Liver (tissue), 9 donors: ENCODE measurements around the gene WFDC11. TPM values are rescaled to one million over a fixed set of nuclear protein-coding genes. Genes with fewer than 3 reads are reported as not detected.

Experiments
- DNase-seq: peaks from one replicate; pipeline ENCODE4 v3.0.0-alpha.2; 2017; ENCODE audit warnings: low spot score
- H3K27ac ChIP-seq, 2 donors: one replicate each; pipeline ENCODE4 v1.7.0; 2013; ENCODE audit warnings: inconsistent platforms in 2 of 2, low read length in 2 of 2, control low read depth in 1 of 2, low read depth in 1 of 2, mild to moderate bottlenecking in 1 of 2
- H3K27me3 ChIP-seq, 4 donors: one replicate each; pipeline versions ENCODE4 v1.6.1 to v1.7.0; 2013; ENCODE audit warnings: low read length in 3 of 4, inconsistent platforms in 1 of 4, mild to moderate bottlenecking in 1 of 4, moderate library complexity in 1 of 4; ENCODE audit not compliant: control insufficient read depth in 4 of 4, insufficient read depth in 4 of 4
- H3K36me3 ChIP-seq, 4 donors: one replicate each; pipeline versions ENCODE4 v1.6.1 to v1.7.0; 2013; ENCODE audit warnings: low read length in 3 of 4, mild to moderate bottlenecking in 3 of 4, low read depth in 1 of 4, moderate library complexity in 1 of 4; ENCODE audit not compliant: control insufficient read depth in 4 of 4, insufficient read depth in 3 of 4
- H3K4me1 ChIP-seq, 4 donors: one replicate each; pipeline versions ENCODE4 v1.6.1 to v1.7.0; 2013; ENCODE audit warnings: low read length in 3 of 4, mild to moderate bottlenecking in 3 of 4, moderate library complexity in 1 of 4; ENCODE audit not compliant: control insufficient read depth in 4 of 4, insufficient read depth in 4 of 4
- H3K4me3 ChIP-seq, 3 donors: one replicate each; pipeline versions ENCODE4 v1.6.1 to v1.7.0; 2013; ENCODE audit warnings: low read length in 3 of 3, control low read depth in 1 of 3, low read depth in 1 of 3, mild to moderate bottlenecking in 1 of 3
- H3K9ac ChIP-seq, 2 donors: one replicate each; pipeline ENCODE4 v1.7.0; 2013; ENCODE audit warnings: low read length in 2 of 2, mild to moderate bottlenecking in 2 of 2, moderate library complexity in 2 of 2, control low read depth in 1 of 2, low read depth in 1 of 2
- H3K9me3 ChIP-seq, 4 donors: one replicate each; pipeline versions ENCODE4 v1.6.1 to v1.7.0; 2013; ENCODE audit warnings: low read length in 3 of 4; ENCODE audit not compliant: control insufficient read depth in 4 of 4
- EGR1 ChIP-seq, 2 donors: IDR thresholded peaks; 2 replicates each; pipeline ENCODE4 v1.6.1; 2016 to 2018; ENCODE audit warnings: antibody characterized with exemption in 2 of 2, low read depth in 2 of 2
- FOXA1 ChIP-seq: IDR thresholded peaks from 2 replicates; pipeline ENCODE4 v1.6.1; 2016; ENCODE audit warnings: antibody characterized with exemption
- HNF4A ChIP-seq, 2 donors: conservative IDR thresholded peaks; 2 replicates each; pipeline ENCODE4 v1.6.1; 2016; ENCODE audit warnings: antibody characterized with exemption in 2 of 2, mild to moderate bottlenecking in 2 of 2
- HNF4G ChIP-seq: IDR thresholded peaks from 2 replicates; pipeline ENCODE4 v1.6.1; 2016; ENCODE audit warnings: antibody characterized with exemption
- JUND ChIP-seq, 2 donors: IDR thresholded peaks; 2 replicates each; pipeline ENCODE4 v1.6.1; 2016; ENCODE audit warnings: antibody characterized with exemption in 2 of 2
- NR2F2 ChIP-seq: IDR thresholded peaks from 2 replicates; pipeline ENCODE4 v1.6.1; 2016; ENCODE audit warnings: antibody characterized with exemption
- RAD21 ChIP-seq, 2 donors: IDR thresholded peaks; 2 replicates each; pipeline ENCODE4 v1.6.1; 2016; ENCODE audit warnings: antibody characterized with exemption in 2 of 2, mild to moderate bottlenecking in 2 of 2
- RXRA ChIP-seq, 2 donors: IDR thresholded peaks; 2 replicates each; pipeline ENCODE4 v1.6.1; 2017 to 2018; ENCODE audit warnings: antibody characterized with exemption in 2 of 2, mild to moderate bottlenecking in 1 of 2
- SP1 ChIP-seq: IDR thresholded peaks from 2 replicates; pipeline ENCODE4 v1.6.1; 2018; ENCODE audit warnings: antibody characterized with exemption, mild to moderate bottlenecking
- WGBS: extraction: QIAGEN DNeasy Blood & Tissue Kit; methylation state at CpG from one replicate; pipeline ENCODE4 v1.1.7; 2013; 5-methylcytosine and 5-hydroxymethylcytosine counted together
- polyA plus RNA-seq, 2 donors: library from polyadenylated mRNA; stranded (reverse) in 1 of 2; unstranded in 1 of 2; fragments of 200-250 nt in 1 of 2; fragments of >200 nt in 1 of 2; fragmentation: Nextera tagmentation in 1 of 2; extraction: Ambion mirVana in 1 of 2; gene quantifications; one replicate each; pipeline versions ENCODE4 v1.2.1 to v1.2.3, GENCODE V29; 2013 to 2015
- total RNA-seq, 2 donors: library from RNA; depleted of rRNA; stranded (reverse); fragments of >200 nt; gene quantifications; one replicate each; pipeline ENCODE4 v1.2.3, GENCODE V29; 2014
- TF ChIP-seq, protein P1 (sequence below): IDR thresholded peaks from 2 replicates; pipeline ENCODE4 v1.6.1; 2016; ENCODE audit warnings: antibody characterized with exemption
- TF ChIP-seq, protein P2 (sequence below): fragments of 150-350 bp; IDR thresholded peaks from 2 replicates; pipeline ENCODE4 v1.5.1; 2017; ENCODE audit warnings: improper control_type of control experiment, low read depth, low read length; ENCODE audit not compliant: missing input control
- TF ChIP-seq, protein P3 (sequence below): IDR thresholded peaks from 2 replicates; pipeline ENCODE4 v1.6.1; 2016; ENCODE audit warnings: antibody characterized with exemption
- TF ChIP-seq, protein P4 (sequence below): IDR thresholded peaks from 2 replicates; pipeline ENCODE4 v1.6.1; 2016; ENCODE audit warnings: antibody characterized with exemption
- donor health status: healthy.
- donor health status: healthy.
- donor health status: healthy.
- donor health status: healthy.
- donor health status: healthy.

The WFDC11 gene
- total and polyA plus RNA-seq, 4 donors: not detected

DNA sequence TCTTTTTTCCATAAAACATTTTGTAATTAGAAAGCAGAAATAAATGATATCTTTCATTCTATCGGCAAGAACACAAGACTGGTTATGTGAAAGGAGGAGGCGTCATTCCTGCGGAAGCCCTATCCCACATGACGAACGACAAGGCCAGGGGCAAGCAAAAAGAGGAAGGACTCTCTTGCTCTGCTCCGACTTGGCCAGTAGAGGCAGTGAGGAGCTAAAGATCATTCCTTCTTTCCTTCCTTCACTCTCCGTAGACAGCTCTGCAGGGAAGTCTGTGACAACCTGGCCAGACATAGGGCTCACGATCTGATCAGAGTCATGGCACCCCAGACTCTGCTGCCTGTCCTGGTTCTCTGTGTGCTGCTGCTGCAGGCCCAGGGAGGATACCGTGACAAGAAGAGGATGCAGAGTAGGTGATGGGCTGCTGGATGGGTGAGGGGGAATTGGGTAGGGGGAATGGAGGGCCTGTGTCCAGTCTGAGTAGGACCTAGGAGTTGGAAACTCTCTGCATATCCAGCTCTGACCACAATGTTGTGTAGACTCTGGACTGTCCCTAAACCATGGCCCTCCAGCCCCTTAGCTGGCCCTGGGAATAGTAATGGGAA is 40.4 kb downstream of the WFDC11 start, which contains the start of gene WFDC10A:
Gene WFDC10A, plus strand, starts transcription at position 244 of the 605 bp plus-strand sequence. Its CDS starts 75 bp downstream, at position 319.
- no peak within 1 kb of the TSS for H3K9ac ChIP-seq
- no peaks in the 10 kb centered on the region for H3K36me3 ChIP-seq
- WGBS: 12% methylated on average over 9 of the region's 9 CpGs
- TF ChIP-seq NR2F2 (no peak), RAD21 (IDR thresholded peaks at IDR 0.05) (peak; percentile 29 to 54), RXRA (IDR thresholded peaks at IDR 0.05) (no peak)
- TF ChIP-seq, protein P1, sequence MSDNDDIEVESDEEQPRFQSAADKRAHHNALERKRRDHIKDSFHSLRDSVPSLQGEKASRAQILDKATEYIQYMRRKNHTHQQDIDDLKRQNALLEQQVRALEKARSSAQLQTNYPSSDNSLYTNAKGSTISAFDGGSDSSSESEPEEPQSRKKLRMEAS: no peak
- TF ChIP-seq, protein P2, sequence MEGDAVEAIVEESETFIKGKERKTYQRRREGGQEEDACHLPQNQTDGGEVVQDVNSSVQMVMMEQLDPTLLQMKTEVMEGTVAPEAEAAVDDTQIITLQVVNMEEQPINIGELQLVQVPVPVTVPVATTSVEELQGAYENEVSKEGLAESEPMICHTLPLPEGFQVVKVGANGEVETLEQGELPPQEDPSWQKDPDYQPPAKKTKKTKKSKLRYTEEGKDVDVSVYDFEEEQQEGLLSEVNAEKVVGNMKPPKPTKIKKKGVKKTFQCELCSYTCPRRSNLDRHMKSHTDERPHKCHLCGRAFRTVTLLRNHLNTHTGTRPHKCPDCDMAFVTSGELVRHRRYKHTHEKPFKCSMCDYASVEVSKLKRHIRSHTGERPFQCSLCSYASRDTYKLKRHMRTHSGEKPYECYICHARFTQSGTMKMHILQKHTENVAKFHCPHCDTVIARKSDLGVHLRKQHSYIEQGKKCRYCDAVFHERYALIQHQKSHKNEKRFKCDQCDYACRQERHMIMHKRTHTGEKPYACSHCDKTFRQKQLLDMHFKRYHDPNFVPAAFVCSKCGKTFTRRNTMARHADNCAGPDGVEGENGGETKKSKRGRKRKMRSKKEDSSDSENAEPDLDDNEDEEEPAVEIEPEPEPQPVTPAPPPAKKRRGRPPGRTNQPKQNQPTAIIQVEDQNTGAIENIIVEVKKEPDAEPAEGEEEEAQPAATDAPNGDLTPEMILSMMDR: peak; percentile 43
- DNase-seq: no peak
- H3K27me3 ChIP-seq: no peaks in the 10 kb centered on the region
- no peak within 1 kb of the TSS for H3K4me3 ChIP-seq
- no peak within 1 kb of the TSS for H3K27ac ChIP-seq
- H3K9me3 ChIP-seq: no peaks in the 10 kb centered on the region
- H3K4me1 ChIP-seq: no peaks in the 10 kb centered on the region

DNA sequence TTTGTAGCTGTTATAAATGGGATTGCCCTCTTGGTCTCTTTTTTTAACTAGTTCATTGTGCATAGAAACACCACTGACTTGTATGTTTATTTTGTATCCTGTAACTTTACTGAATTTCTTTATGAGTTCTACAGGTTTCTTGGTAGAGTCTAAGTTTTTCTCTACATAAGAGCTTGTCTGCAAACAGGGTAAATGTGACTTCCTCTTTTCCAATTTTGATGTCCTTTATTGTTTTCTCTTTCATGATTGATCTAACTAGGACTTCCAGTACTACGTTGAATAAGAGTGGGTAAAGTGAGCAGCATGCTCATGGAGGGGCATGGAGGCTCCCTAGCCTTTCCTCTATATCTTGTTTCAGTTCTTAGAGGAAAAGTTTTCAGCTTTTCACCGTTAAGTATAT is 43.5 kb downstream of the WFDC11 start:
- Histone ChIP-seq H3K4me1 (peaks cover 0 to 4% (median 2%) of the 10 kb centered on the region in 4 donors), H3K9ac (no peak overlapping the region), H3K27me3 (no peaks in the 10 kb centered on the region), H3K36me3 (no peaks in the 10 kb centered on the region), H3K9me3 (no peaks in the 10 kb centered on the region), H3K27ac (no peak overlapping the region), H3K4me3 (no peak overlapping the region)
- TF ChIP-seq, protein P3, sequence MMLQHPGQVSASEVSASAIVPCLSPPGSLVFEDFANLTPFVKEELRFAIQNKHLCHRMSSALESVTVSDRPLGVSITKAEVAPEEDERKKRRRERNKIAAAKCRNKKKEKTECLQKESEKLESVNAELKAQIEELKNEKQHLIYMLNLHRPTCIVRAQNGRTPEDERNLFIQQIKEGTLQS: no peak
- TF ChIP-seq, protein P2: no peak
- TF ChIP-seq RXRA (IDR thresholded peaks at IDR 0.05) (no peak), EGR1 (IDR thresholded peaks at IDR 0.05; ENCODE audit: low read depth in 2 of 2) (no peak), HNF4G (no peak), SP1 (no peak), RAD21 (IDR thresholded peaks at IDR 0.05) (no peak), NR2F2 (no peak), HNF4A (conservative IDR thresholded peaks at IDR 0.05) (no peak), JUND (IDR thresholded peaks at IDR 0.05) (no peak), FOXA1 (no peak)
- TF ChIP-seq, protein P4, sequence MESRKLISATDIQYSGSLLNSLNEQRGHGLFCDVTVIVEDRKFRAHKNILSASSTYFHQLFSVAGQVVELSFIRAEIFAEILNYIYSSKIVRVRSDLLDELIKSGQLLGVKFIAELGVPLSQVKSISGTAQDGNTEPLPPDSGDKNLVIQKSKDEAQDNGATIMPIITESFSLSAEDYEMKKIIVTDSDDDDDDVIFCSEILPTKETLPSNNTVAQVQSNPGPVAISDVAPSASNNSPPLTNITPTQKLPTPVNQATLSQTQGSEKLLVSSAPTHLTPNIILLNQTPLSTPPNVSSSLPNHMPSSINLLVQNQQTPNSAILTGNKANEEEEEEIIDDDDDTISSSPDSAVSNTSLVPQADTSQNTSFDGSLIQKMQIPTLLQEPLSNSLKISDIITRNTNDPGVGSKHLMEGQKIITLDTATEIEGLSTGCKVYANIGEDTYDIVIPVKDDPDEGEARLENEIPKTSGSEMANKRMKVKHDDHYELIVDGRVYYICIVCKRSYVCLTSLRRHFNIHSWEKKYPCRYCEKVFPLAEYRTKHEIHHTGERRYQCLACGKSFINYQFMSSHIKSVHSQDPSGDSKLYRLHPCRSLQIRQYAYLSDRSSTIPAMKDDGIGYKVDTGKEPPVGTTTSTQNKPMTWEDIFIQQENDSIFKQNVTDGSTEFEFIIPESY: no peak
- DNase-seq: no peak
- WGBS: 63% methylated on average over 2 of the region's 2 CpGs
